Caco-2 (cell line): ENCODE results near the gene EOLA1. TPM values are rescaled to one million over a fixed set of nuclear protein-coding genes. Genes with fewer than 3 reads are reported as not detected.

Experiments
- BruUV-seq: library from RNA; stranded (reverse); fragments of 400-500 nt; replicated peaks from 2 replicates; lab custom pipeline; 2021; lab: Mats Ljungman, UMichigan
- CTCF ChIA-PET: fragments of 300-600 bp; sonication (Branson Sonifier 250); formaldehyde crosslinking; loops from one replicate; lab custom pipeline; 2022; ENCODE audit warnings: antibody characterized with exemption; lab: Charles Lee
- POLR2A ChIA-PET: fragments of 300-600 bp; sonication (Branson Sonifier 250); formaldehyde crosslinking; loops from one replicate; lab custom pipeline; 2022; ENCODE audit warnings: antibody characterized with exemption; lab: Charles Lee
- DNase-seq, 2 experiments: peaks; one replicate each; pipeline versions ENCODE4 v3.0.0 to v3.0.0-alpha.2; 2020 to 2022
- H3K27me3 ChIP-seq: replicated peaks from 2 replicates; pipeline ENCODE4 v1.6.0; 2011; ENCODE audit warnings: low read length; ENCODE audit not compliant: control insufficient read depth, insufficient read depth
- H3K36me3 ChIP-seq: 2 replicates; pipeline ENCODE4 v1.5.1; 2011; ENCODE audit warnings: low read length; ENCODE audit not compliant: control insufficient read depth, insufficient read depth
- H3K4me1 ChIP-seq: fragments of 250-450 bp; sonication (Bioruptor Pico); 2 replicates; pipeline ENCODE4 v1.5.1; 2020; ENCODE audit warnings: mild to moderate bottlenecking
- H3K4me3 ChIP-seq: 2 replicates; pipeline ENCODE4 v1.5.1; 2011; ENCODE audit warnings: low read depth, mild to moderate bottlenecking, control low read depth, low read length
- H3K9me3 ChIP-seq: fragments of 250-450 bp; sonication (Bioruptor Pico); 2 replicates; pipeline ENCODE4 v1.5.1; 2020; ENCODE audit warnings: mild to moderate bottlenecking, moderate library complexity
- H3K27ac Mint-ChIP-seq: one replicate; pipeline ENCODE4 v1.8.0; 2022; ENCODE audit warnings: mixed read lengths; ENCODE audit not compliant: unreplicated experiment
- H3K27me3 Mint-ChIP-seq: one replicate; pipeline ENCODE4 v1.8.0; 2022; ENCODE audit warnings: mixed read lengths; ENCODE audit not compliant: insufficient read depth, unreplicated experiment
- H3K36me3 Mint-ChIP-seq: one replicate; pipeline ENCODE4 v1.8.0; 2022; ENCODE audit warnings: mild to moderate bottlenecking, mixed read lengths; ENCODE audit not compliant: insufficient read depth, unreplicated experiment
- H3K4me1 Mint-ChIP-seq: one replicate; pipeline ENCODE4 v1.8.0; 2022; ENCODE audit warnings: low read depth, mixed read lengths; ENCODE audit not compliant: unreplicated experiment
- H3K4me3 Mint-ChIP-seq: one replicate; pipeline ENCODE4 v1.8.0; 2022; ENCODE audit warnings: mild to moderate bottlenecking, moderate library complexity, mixed read lengths; ENCODE audit not compliant: unreplicated experiment
- H3K9me3 Mint-ChIP-seq: one replicate; pipeline ENCODE4 v1.8.0; 2022; ENCODE audit warnings: mixed read lengths; ENCODE audit not compliant: unreplicated experiment
- CTCF ChIP-seq, 2 experiments: fragments of 200-600 bp in 1 of 2; IDR thresholded peaks; 1 replicate in 1 of 2; 2 replicates in 1 of 2; pipeline versions ENCODE4 v1.5.1 to v1.8.0; 2011 to 2022; ENCODE audit warnings: antibody characterized with exemption in 1 of 2, control low read depth in 1 of 2, inconsistent platforms in 1 of 2, low read depth in 1 of 2, low read length in 1 of 2, mild to moderate bottlenecking in 1 of 2, moderate library complexity in 1 of 2; ENCODE audit not compliant: insufficient read depth in 1 of 2, severe bottlenecking in 1 of 2, unreplicated experiment in 1 of 2
- intact Hi-C: fragments of 100-400 bp; cut with micrococcal nuclease; formaldehyde crosslinking; loops from one replicate; pipeline ENCODE4 v1.10.0; 2022; ENCODE audit not compliant: unreplicated experiment
- total RNA-seq: library from RNA; stranded (reverse); gene quantifications from 2 replicates; pipeline ENCODE4 v1.2.3, GENCODE V29; 2022

The EOLA1 gene
- total RNA-seq, 1 experiment from 2014 or later, result 10.2 TPM

- no TSS peak for BruUV-seq
- H3K27me3 ChIP-seq, result no peaks in the 10 kb centered on the region
- no peaks in the 10 kb centered on the region for H3K36me3 ChIP-seq
- TF ChIP-seq CTCF (IDR thresholded peaks at IDR 0.05; ENCODE audit: insufficient read depth in 1 of 2, low read depth in 1 of 2, low read length in 1 of 2, severe bottlenecking in 1 of 2, unreplicated experiment in 1 of 2), result no peak
- Mint-ChIP-seq H3K4me3 (no peak overlapping the region), H3K4me1 (no peaks in the 10 kb centered on the region), H3K27me3 (no peaks in the 10 kb centered on the region), H3K27ac (no peak overlapping the region), H3K9me3 (no peaks in the 10 kb centered on the region), H3K36me3 (no peaks in the 10 kb centered on the region)
- ChIA-PET CTCF (no interaction called here), POLR2A (no interaction called here)
- H3K4me1 ChIP-seq, result no peaks in the 10 kb centered on the region
- no peak for DNase-seq
- no peaks in the 10 kb centered on the region for H3K9me3 ChIP-seq
- no peak overlapping the region for H3K4me3 ChIP-seq
- intact Hi-C loops, result no loop called here
Measured at GRCh38 chrX:149569770-149570169, 29.0 kb downstream of the EOLA1 start.

DNA sequence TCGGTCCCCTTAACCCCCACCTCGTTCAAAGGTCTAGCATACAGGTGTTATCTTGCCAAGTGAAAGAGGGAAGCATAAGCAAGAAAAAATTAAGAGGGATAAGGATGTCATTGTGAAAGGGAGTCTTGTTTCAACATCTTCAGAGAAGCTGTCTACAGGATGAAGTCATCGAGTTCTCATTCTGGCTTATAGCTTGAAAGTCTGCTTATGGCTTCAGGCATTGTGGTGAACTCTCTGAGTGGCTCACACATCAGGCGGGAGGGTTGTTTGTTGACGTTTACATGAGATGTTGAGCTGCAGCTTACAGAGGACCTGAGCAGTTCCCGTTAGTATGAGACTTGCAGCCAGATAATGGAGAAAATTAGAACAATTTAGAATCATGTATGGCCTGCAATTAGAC lies 29.9 kb downstream of the EOLA1 start:
- no peaks in the 10 kb centered on the region for H3K27me3 ChIP-seq
- no TSS peak for BruUV-seq
- no peak for TF ChIP-seq CTCF (IDR thresholded peaks at IDR 0.05; ENCODE audit: insufficient read depth in 1 of 2, low read depth in 1 of 2, low read length in 1 of 2, severe bottlenecking in 1 of 2, unreplicated experiment in 1 of 2)
- no peak overlapping the region for H3K27ac Mint-ChIP-seq
- no peak for DNase-seq
- H3K36me3 Mint-ChIP-seq, result no peaks in the 10 kb centered on the region
- no peaks in the 10 kb centered on the region for H3K27me3 Mint-ChIP-seq
- no peak overlapping the region for H3K4me3 ChIP-seq
- H3K9me3 ChIP-seq, result no peaks in the 10 kb centered on the region
- intact Hi-C loops, result no loop called here
- H3K4me1 ChIP-seq, result no peaks in the 10 kb centered on the region
- no peaks in the 10 kb centered on the region for H3K9me3 Mint-ChIP-seq
- no peaks in the 10 kb centered on the region for H3K36me3 ChIP-seq
- CTCF ChIA-PET, result no interaction called here
- H3K4me1 Mint-ChIP-seq, result no peaks in the 10 kb centered on the region
- POLR2A ChIA-PET, result no interaction called here
- H3K4me3 Mint-ChIP-seq, result no peak overlapping the region

DNA sequence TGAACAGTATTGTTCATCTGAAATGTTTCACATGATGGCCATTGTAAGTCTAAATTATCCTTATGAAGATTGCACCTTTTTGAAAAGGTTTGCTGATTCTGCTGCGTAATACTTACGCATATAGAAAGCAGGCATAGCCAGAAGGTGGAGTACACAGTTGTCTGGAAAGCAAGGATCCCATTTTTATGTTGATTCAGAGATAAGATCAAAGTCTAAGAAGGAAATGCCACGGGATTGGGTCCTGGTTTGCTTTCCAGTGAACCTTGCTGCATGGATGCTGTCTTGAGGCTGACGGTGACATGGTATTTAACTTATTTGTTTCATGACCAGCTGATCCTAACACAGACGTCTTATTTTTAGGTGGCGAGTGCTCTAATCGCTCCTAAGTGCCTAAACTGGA lies 31.0 kb downstream of the EOLA1 start:
- POLR2A ChIA-PET, result no interaction called here

More for the DNA sequence above, 31.0 kb downstream of the EOLA1 start:
- H3K9me3 ChIP-seq, result no peaks in the 10 kb centered on the region
- H3K4me1 ChIP-seq, result no peaks in the 10 kb centered on the region
- H3K36me3 ChIP-seq, result no peaks in the 10 kb centered on the region
- H3K4me3 ChIP-seq, result no peak overlapping the region
- Mint-ChIP-seq H3K27me3 (no peaks in the 10 kb centered on the region), H3K9me3 (no peaks in the 10 kb centered on the region), H3K27ac (no peak overlapping the region), H3K36me3 (no peaks in the 10 kb centered on the region), H3K4me3 (no peak overlapping the region), H3K4me1 (no peaks in the 10 kb centered on the region)
- no peak for TF ChIP-seq CTCF (IDR thresholded peaks at IDR 0.05; ENCODE audit: insufficient read depth in 1 of 2, low read depth in 1 of 2, low read length in 1 of 2, severe bottlenecking in 1 of 2, unreplicated experiment in 1 of 2)
- H3K27me3 ChIP-seq, result no peaks in the 10 kb centered on the region
- CTCF ChIA-PET, result no interaction called here
- BruUV-seq, result no TSS peak
- intact Hi-C loops, result no loop called here
- DNase-seq, result no peak
